Parathyroid adenoma (tissue), 2 donors: ENCODE data around the gene PKNOX2.

Experiments
- H2AFZ ChIP-seq: fragments of 300-600 bp; sonication (generic); one replicate; pipeline ENCODE4 v1.7.0; 2017; ENCODE audit warnings: antibody characterized with exemption, mild to moderate bottlenecking
- H3K27ac ChIP-seq: fragments of 300-600 bp; sonication (generic); one replicate; pipeline ENCODE4 v1.7.0; 2017
- H3K27me3 ChIP-seq: fragments of 300-600 bp; sonication (generic); one replicate; pipeline ENCODE4 v1.7.0; 2017; ENCODE audit warnings: low read length; ENCODE audit not compliant: control insufficient read depth, insufficient read depth
- H3K36me3 ChIP-seq: fragments of 300-600 bp; sonication (generic); one replicate; pipeline ENCODE4 v1.7.0; 2017; ENCODE audit warnings: low read length; ENCODE audit not compliant: control insufficient read depth, insufficient read depth
- H3K4me1 ChIP-seq: fragments of 300-600 bp; sonication (generic); one replicate; pipeline ENCODE4 v1.7.0; 2017; ENCODE audit warnings: control low read depth
- H3K4me2 ChIP-seq: fragments of 300-600 bp; sonication (generic); one replicate; pipeline ENCODE4 v1.7.0; 2017; ENCODE audit warnings: low read length
- H3K4me3 ChIP-seq: fragments of 300-600 bp; sonication (generic); one replicate; pipeline ENCODE4 v1.7.0; 2017; ENCODE audit warnings: low read depth, low read length
- H3K79me2 ChIP-seq: fragments of 300-600 bp; sonication (generic); one replicate; pipeline ENCODE4 v1.7.0; 2017; ENCODE audit warnings: control low read depth
- H3K9ac ChIP-seq: fragments of 300-600 bp; sonication (generic); one replicate; pipeline ENCODE4 v1.7.0; 2017; ENCODE audit warnings: mild to moderate bottlenecking
- H3K9me3 ChIP-seq: fragments of 300-600 bp; sonication (generic); one replicate; pipeline ENCODE4 v1.7.0; 2017; ENCODE audit warnings: low read length; ENCODE audit not compliant: control insufficient read depth
- CTCF ChIP-seq: fragments of 300-600 bp; sonication (generic); IDR thresholded peaks from one replicate; pipeline ENCODE4 v1.7.0; 2017; ENCODE audit warnings: antibody characterized with exemption, mild to moderate bottlenecking
- donor health status: primary hyperparathyroidism.

The PKNOX2 gene

GRCh38 chr11:125166764-125167291, 2.3 kb downstream of the PKNOX2 start:
- no peaks in the 10 kb centered on the region for H3K9me3 ChIP-seq
- TF ChIP-seq CTCF: no peak
- no peaks in the 10 kb centered on the region for H3K79me2 ChIP-seq
- H3K27ac ChIP-seq: no peak overlapping the region
- no peak overlapping the region for H3K4me3 ChIP-seq
- H3K4me1 ChIP-seq: peaks cover 3% of the 10 kb centered on the region
- H2AFZ ChIP-seq: peak overlapping the region; percentile 73
- no peaks in the 10 kb centered on the region for H3K36me3 ChIP-seq
- no peak overlapping the region for H3K9ac ChIP-seq
- H3K27me3 ChIP-seq: no peaks in the 10 kb centered on the region
- H3K4me2 ChIP-seq: no peak overlapping the region

DNA sequence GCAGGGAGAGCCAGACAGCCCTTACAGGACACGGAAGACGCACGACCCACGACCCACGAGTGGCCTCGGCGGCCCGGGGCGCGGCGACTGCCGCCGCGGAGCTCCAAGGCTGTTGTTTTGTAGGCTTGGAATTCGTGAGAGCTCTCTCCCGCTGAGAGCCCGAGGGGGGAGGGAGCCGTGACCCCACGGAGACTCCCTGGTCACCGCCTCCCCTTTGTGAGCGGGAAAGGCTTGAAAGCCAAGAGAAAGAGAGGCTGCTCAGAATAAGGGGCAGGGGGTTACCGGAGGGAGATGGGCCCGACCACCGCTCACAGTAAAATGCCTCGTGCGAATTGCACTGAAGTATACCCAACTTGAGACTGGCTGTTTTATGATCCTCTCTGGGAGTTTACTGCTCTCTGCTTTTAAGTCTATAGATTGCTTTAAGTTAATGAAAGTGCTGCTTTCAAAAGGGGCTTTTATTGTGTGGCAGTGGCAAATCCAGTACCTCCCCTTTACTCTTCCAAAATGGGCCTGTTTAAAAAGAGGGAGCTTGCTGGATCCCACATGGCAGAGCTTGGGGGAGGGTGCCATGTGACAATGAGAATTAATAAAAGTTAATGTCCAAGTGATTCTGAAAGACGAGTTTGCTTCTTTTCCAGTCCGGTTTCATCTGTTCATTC, 2.9 kb downstream of the PKNOX2 start:
- no peak overlapping the region for H2AFZ ChIP-seq
- H3K4me3 ChIP-seq: no peak overlapping the region
- H3K27me3 ChIP-seq: no peaks in the 10 kb centered on the region
- H3K4me1 ChIP-seq: peaks cover 9% of the 10 kb centered on the region
- H3K79me2 ChIP-seq: no peaks in the 10 kb centered on the region
- no peak for TF ChIP-seq CTCF
- H3K36me3 ChIP-seq: no peaks in the 10 kb centered on the region
- H3K9ac ChIP-seq: no peak overlapping the region
- H3K27ac ChIP-seq: no peak overlapping the region
- no peaks in the 10 kb centered on the region for H3K9me3 ChIP-seq
- no peak overlapping the region for H3K4me2 ChIP-seq

DNA sequence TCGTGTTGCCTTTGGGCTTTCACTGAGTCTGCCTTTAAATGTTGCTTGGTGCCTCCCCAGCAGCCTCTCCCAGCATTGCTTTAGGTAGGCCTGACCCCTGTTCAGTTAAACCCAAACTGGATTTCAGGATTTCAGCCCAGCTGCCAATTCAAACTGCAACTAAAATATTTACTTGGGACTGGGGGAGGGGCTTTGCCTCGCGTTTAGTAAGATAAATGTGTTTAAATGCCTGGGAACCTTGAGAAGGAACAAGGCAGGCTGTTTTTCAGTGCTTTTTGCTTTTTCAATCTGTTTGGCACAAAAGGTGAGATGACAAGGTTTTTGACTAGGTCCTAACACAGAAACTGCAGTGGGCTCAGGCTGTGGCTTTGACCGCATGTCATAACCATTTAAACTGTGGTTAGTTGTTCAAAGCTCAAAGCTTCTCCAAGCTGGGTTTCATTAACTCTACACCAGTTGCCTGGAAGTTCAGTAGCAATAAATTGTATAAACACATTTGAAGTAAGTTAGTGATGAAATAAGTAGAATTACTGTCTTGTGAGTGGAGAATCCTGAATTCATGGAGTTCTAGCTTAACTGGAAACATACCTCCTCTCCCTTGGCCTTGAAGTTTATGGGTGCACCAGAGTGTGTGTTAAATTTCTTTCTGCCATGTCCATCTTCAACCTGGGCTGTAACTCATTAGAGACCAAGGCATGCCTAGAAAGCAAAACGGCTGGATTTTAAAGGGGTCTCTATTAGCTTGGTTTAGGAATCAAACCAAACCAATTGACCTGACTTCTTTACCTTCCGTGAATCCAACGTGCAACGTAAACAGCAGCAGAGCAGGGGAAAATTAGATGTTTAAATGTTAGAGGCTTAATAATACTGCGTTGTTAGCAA, 3.6 kb downstream of the PKNOX2 start:
- H3K79me2 ChIP-seq: no peaks in the 10 kb centered on the region
- no peak overlapping the region for H2AFZ ChIP-seq
- no peak overlapping the region for H3K4me3 ChIP-seq
- TF ChIP-seq CTCF: no peak
- no peaks in the 10 kb centered on the region for H3K36me3 ChIP-seq
- H3K27ac ChIP-seq: no peak overlapping the region
- peaks cover 9% of the 10 kb centered on the region for H3K4me1 ChIP-seq
- no peak overlapping the region for H3K9ac ChIP-seq
- H3K27me3 ChIP-seq: no peaks in the 10 kb centered on the region
- H3K9me3 ChIP-seq: no peaks in the 10 kb centered on the region
- no peak overlapping the region for H3K4me2 ChIP-seq

DNA sequence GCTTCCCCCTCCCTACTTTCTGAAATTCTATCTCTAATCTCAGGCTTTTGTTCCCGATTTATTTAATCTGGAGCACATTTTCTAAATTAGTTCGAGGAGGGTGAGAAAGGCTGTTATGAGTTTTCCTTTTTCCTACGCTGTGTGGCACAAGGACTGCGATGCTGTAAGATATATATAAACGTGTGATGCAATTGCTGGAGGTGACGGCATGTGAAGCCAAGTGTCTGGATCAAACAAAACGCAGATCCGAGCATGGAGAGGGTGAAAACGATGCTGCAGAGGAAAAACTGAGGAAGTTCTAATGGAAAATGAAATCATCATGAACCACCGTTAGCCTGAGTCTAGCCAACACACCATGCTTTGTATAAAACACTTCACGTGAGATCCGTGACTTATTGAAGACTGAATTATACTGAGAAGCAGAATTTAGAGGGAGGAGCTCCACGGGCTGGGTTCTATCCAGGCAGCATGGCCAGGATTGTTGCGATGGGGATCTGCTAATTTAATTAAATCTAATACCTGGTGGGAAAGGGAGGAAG, 4.4 kb downstream of the PKNOX2 start:
- Histone ChIP-seq H3K9me3 (no peaks in the 10 kb centered on the region), H3K36me3 (no peaks in the 10 kb centered on the region), H3K4me3 (no peak overlapping the region), H3K4me1 (peaks cover 9% of the 10 kb centered on the region), H3K27ac (no peak overlapping the region), H3K9ac (no peak overlapping the region), H3K79me2 (no peaks in the 10 kb centered on the region), H2AFZ (no peak overlapping the region), H3K4me2 (no peak overlapping the region), H3K27me3 (no peaks in the 10 kb centered on the region)
- no peak for TF ChIP-seq CTCF
